ENCODE measurements around the gene PIAS4. TPM values are rescaled to one million over a fixed set of nuclear protein-coding genes. Genes with fewer than 3 reads are reported as not detected.

Gene PIAS4
- total and polyA plus RNA-seq, 9 of the 15 experiments (the other 6 are each of a cell fraction or from before 2014, with no cell fraction given), result 0.27 to 34.9 (median 14.4) TPM

DNA sequence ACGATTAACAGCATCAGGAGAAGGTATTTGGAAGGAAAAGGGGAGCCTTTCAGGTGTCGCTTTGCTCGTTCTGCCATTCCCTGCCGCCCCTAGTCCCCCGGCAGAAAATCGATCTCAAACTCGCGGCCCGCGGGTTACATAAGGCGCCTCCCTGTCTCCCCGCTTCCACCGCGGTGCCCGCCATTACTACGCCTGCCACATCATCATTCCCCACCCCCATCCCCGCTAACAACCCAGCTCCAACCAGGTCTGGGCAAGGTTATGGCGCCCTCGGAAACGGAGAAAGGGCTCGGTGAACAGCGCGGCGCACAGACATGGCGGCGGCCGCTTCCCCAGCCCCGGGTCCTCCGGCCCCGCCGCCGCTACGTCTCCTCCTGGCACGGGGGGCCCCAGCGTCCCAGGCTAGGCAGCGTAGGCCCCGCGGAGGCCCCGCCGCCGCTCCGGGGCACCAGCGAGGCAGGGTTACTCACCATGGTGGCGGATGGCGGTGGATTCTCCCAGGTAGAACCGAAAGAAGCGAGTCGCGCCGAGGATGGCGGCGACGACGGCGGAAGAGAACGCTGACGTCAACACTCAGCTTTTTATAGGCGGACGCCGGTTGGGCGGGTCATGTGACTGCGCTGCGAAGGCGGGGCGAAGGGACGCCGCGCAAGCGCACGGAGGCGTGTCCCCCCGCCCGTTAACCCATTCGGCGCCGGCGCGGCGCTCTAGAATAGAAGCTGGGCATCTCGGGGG, 22.5 kb upstream of the PIAS4 start, which contains the start of gene EEF2 (continued):
- TF ChIP-seq ZNF316 (IDR thresholded peaks at IDR 0.05) (peak; percentile 89), TAL1 (IDR thresholded peaks at IDR 0.05) (no peak), ETV1 (tag; conservative IDR thresholded peaks at IDR 0.05; ENCODE audit: low read depth) (peak; percentile 57), ZKSCAN3 (CRISPR knock-in tag; IDR thresholded peaks at IDR 0.05) (no peak), SIX5 (IDR thresholded peaks at IDR 0.05; ENCODE audit: borderline replicate concordance in 1 of 2, insufficient read depth in 1 of 2, low read depth in 1 of 2, low read length in 2 of 2) (no peak), CREM (IDR thresholded peaks at IDR 0.05; ENCODE audit: low read depth) (peak; percentile 95), MEF2D (tag; conservative IDR thresholded peaks at IDR 0.05; ENCODE audit: low read depth) (no peak), PHF21A (IDR thresholded peaks at IDR 0.05; ENCODE audit: borderline replicate concordance, low read depth) (no peak), MAFF (IDR thresholded peaks at IDR 0.05; ENCODE audit: low read length) (peak; percentile 31; the same call in 1 of the 2 replicates), KAT7 (CRISPR knock-in tag; IDR thresholded peaks at IDR 0.05; ENCODE audit: borderline replicate concordance) (peak; percentile 82; the same call in 1 of the 2 replicates), ZNF695 (CRISPR knock-in tag; IDR thresholded peaks at IDR 0.05) (no peak), ERF (CRISPR knock-in tag; IDR thresholded peaks at IDR 0.05) (peak; percentile 82; the same call in 1 of the 2 replicates), GATAD2A (IDR thresholded peaks at IDR 0.05) (peak; percentile 74; the same call in 1 of the 2 replicates), ZZZ3 (IDR thresholded peaks at IDR 0.05) (peak; percentile 98), PRPF4 (IDR thresholded peaks at IDR 0.05; ENCODE audit: insufficient read depth, low read depth, low read length, poor library complexity, severe bottlenecking) (peak; percentile 96), NR2F6 (CRISPR knock-in tag; IDR thresholded peaks at IDR 0.05) (no peak), ZKSCAN1 (IDR thresholded peaks at IDR 0.05; ENCODE audit: low read depth, low read length) (peak; percentile 67; the same call in 1 of the 2 replicates), ZNF146 (CRISPR knock-in tag; IDR thresholded peaks at IDR 0.05; ENCODE audit: unreplicated experiment) (no peak)
- TF ChIP-seq, protein P1, sequence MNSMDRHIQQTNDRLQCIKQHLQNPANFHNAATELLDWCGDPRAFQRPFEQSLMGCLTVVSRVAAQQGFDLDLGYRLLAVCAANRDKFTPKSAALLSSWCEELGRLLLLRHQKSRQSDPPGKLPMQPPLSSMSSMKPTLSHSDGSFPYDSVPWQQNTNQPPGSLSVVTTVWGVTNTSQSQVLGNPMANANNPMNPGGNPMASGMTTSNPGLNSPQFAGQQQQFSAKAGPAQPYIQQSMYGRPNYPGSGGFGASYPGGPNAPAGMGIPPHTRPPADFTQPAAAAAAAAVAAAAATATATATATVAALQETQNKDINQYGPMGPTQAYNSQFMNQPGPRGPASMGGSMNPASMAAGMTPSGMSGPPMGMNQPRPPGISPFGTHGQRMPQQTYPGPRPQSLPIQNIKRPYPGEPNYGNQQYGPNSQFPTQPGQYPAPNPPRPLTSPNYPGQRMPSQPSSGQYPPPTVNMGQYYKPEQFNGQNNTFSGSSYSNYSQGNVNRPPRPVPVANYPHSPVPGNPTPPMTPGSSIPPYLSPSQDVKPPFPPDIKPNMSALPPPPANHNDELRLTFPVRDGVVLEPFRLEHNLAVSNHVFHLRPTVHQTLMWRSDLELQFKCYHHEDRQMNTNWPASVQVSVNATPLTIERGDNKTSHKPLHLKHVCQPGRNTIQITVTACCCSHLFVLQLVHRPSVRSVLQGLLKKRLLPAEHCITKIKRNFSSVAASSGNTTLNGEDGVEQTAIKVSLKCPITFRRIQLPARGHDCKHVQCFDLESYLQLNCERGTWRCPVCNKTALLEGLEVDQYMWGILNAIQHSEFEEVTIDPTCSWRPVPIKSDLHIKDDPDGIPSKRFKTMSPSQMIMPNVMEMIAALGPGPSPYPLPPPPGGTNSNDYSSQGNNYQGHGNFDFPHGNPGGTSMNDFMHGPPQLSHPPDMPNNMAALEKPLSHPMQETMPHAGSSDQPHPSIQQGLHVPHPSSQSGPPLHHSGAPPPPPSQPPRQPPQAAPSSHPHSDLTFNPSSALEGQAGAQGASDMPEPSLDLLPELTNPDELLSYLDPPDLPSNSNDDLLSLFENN (IDR thresholded peaks at IDR 0.05; ENCODE audit: low read depth in 2 of 2, low read length in 2 of 2), result no peak
- TF ChIP-seq, protein P2, sequence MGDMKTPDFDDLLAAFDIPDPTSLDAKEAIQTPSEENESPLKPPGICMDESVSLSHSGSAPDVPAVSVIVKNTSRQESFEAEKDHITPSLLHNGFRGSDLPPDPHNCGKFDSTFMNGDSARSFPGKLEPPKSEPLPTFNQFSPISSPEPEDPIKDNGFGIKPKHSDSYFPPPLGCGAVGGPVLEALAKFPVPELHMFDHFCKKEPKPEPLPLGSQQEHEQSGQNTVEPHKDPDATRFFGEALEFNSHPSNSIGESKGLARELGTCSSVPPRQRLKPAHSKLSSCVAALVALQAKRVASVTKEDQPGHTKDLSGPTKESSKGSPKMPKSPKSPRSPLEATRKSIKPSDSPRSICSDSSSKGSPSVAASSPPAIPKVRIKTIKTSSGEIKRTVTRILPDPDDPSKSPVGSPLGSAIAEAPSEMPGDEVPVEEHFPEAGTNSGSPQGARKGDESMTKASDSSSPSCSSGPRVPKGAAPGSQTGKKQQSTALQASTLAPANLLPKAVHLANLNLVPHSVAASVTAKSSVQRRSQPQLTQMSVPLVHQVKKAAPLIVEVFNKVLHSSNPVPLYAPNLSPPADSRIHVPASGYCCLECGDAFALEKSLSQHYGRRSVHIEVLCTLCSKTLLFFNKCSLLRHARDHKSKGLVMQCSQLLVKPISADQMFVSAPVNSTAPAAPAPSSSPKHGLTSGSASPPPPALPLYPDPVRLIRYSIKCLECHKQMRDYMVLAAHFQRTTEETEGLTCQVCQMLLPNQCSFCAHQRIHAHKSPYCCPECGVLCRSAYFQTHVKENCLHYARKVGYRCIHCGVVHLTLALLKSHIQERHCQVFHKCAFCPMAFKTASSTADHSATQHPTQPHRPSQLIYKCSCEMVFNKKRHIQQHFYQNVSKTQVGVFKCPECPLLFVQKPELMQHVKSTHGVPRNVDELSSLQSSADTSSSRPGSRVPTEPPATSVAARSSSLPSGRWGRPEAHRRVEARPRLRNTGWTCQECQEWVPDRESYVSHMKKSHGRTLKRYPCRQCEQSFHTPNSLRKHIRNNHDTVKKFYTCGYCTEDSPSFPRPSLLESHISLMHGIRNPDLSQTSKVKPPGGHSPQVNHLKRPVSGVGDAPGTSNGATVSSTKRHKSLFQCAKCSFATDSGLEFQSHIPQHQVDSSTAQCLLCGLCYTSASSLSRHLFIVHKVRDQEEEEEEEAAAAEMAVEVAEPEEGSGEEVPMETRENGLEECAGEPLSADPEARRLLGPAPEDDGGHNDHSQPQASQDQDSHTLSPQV (IDR thresholded peaks at IDR 0.05), result no peak; the same call in 1 of the 2 replicates
- TF ChIP-seq, protein P3, sequence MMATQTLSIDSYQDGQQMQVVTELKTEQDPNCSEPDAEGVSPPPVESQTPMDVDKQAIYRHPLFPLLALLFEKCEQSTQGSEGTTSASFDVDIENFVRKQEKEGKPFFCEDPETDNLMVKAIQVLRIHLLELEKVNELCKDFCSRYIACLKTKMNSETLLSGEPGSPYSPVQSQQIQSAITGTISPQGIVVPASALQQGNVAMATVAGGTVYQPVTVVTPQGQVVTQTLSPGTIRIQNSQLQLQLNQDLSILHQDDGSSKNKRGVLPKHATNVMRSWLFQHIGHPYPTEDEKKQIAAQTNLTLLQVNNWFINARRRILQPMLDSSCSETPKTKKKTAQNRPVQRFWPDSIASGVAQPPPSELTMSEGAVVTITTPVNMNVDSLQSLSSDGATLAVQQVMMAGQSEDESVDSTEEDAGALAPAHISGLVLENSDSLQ (IDR thresholded peaks at IDR 0.05), result no peak
